Esophagus muscularis mucosa (tissue), 4 donors: Measurements from ENCODE around the gene RUVBL2. TPM values are rescaled to one million over a fixed set of nuclear protein-coding genes. Genes with fewer than 3 reads are reported as not detected.
A peak's percentile ranks its signal among the peaks of the same experiment; 100 is the strongest.

Experiments used
- DNase-seq: peaks from one replicate; pipeline ENCODE4 v3.0.0-alpha.2; 2017; ENCODE audit errors: extremely low spot score
- H3K27ac ChIP-seq, 4 donors: fragments of 200-600 bp; sonication (generic); replicated peaks in 1 of 4; 1 replicate in 3 of 4; 2 replicates in 1 of 4; pipeline ENCODE4 v1.5.1; 2016 to 2019; ENCODE audit warnings: mild to moderate bottlenecking in 1 of 4
- H3K27me3 ChIP-seq, 4 donors: fragments of 200-600 bp; sonication (generic); one replicate each; pipeline versions ENCODE4 v1.5.1 to v1.6.0; 2016 to 2019
- H3K36me3 ChIP-seq, 4 donors: fragments of 200-600 bp; sonication (generic); one replicate each; pipeline ENCODE4 v1.5.1; 2016 to 2019
- H3K4me1 ChIP-seq, 4 donors: fragments of 200-600 bp; sonication (generic); one replicate each; pipeline ENCODE4 v1.5.1; 2016 to 2019
- H3K4me3 ChIP-seq, 4 donors: fragments of 200-600 bp; sonication (generic); 1 replicate in 2 of 4; 2 replicates in 2 of 4; pipeline ENCODE4 v1.5.1; 2016 to 2019; ENCODE audit warnings: mild to moderate bottlenecking in 4 of 4, moderate library complexity in 1 of 4
- H3K9me3 ChIP-seq, 4 donors: fragments of 200-600 bp; sonication (generic); 1 replicate in 3 of 4; 2 replicates in 1 of 4; pipeline ENCODE4 v1.5.1; 2016 to 2019
- EP300 ChIP-seq: sonication (generic); formaldehyde crosslinking; IDR thresholded peaks from one replicate; pipeline ENCODE4 v1.6.1; 2017; ENCODE audit warnings: antibody characterized with exemption
- POLR2A ChIP-seq: fragments of 450-650 bp; IDR thresholded peaks from one replicate; pipeline ENCODE4 v1.6.1; 2017; ENCODE audit warnings: antibody characterized with exemption, moderate library complexity, mild to moderate bottlenecking, low read depth
- POLR2AphosphoS5 ChIP-seq, 2 donors: sonication (generic); formaldehyde crosslinking; IDR thresholded peaks; one replicate each; pipeline ENCODE4 v1.6.1; 2017; ENCODE audit warnings: antibody characterized with exemption in 2 of 2
- WGBS: methylation state at CpG from one replicate; pipeline ENCODE4 v1.1.5; 2018; 5-methylcytosine and 5-hydroxymethylcytosine counted together
- intact Hi-C: fragments of 100-400 bp; cut with DNase I; formaldehyde crosslinking; loops from one replicate; pipeline ENCODE4 v1.15.1; 2023
- total RNA-seq, 4 donors: library from RNA; depleted of rRNA; stranded (reverse); fragments of >200 nt; gene quantifications; one replicate each; pipeline versions ENCODE4 v1.1.0 to v1.2.1, GENCODE V29; 2016
- TF ChIP-seq, protein P1 (sequence below), 3 experiments: fragments of 200-600 bp in 2 of 3; fragments of 450-650 bp in 1 of 3; sonication (generic) in 2 of 3; IDR thresholded peaks; one replicate each; pipeline ENCODE4 v1.5.1; 2017 to 2019; ENCODE audit warnings: antibody characterized with exemption in 3 of 3, mild to moderate bottlenecking in 2 of 3, moderate library complexity in 1 of 3

The RUVBL2 gene
- total RNA-seq, 4 donors from 2014 or later = 72.7 to 113 (median 97.6) TPM

DNA sequence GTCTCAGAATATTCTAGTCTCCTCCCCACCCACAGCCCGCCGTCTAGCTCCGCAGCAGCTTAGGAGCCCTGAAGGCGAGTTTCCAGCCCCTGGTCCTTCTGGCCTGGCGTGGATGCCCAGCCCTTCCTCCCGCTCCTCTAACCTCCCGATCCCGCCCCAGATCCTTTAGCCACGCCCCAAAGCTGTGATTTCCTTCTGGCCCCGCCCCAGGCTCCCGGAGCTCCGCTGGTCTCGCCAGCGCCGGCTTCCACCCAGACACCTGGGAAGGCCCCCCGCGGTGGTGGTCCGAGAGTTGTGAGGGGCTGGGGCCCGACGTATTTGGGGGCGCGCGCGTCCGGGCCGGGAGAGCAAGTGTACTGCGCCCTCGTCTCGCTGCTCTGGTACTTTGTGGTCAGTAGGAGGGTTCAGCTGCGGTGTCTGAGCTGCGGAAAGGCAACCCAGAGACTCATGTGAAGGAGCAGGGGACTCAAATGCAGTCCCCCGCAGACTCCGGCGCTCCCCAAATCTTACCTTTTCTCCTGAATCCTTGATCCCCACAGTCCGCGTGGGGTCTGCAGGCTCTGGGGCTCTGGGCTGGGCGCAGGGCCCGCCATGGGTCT lies 64.0 kb downstream of the RUVBL2 start, which contains the start of gene CGB7:
TSS of gene CGB7 (minus strand) at position 114 of the 599 bp plus-strand sequence. CDS start 2,374 bp downstream, outside the sequence.
- Histone ChIP-seq H3K27me3 (peaks cover 0 to 50% (median 9%) of the 10 kb centered on the region in 4 donors), H3K4me3 (peak within 1 kb of the TSS; percentile 53 to 63 (median 60)), H3K27ac (no peak within 1 kb of the TSS), H3K36me3 (no peaks in the 10 kb centered on the region), H3K4me1 (peaks cover 16 to 27% (median 25%) of the 10 kb centered on the region in 4 donors), H3K9me3 (no peaks in the 10 kb centered on the region)
- DNase-seq = no peak
- intact Hi-C loops = no loop called here
- TF ChIP-seq, protein P1, sequence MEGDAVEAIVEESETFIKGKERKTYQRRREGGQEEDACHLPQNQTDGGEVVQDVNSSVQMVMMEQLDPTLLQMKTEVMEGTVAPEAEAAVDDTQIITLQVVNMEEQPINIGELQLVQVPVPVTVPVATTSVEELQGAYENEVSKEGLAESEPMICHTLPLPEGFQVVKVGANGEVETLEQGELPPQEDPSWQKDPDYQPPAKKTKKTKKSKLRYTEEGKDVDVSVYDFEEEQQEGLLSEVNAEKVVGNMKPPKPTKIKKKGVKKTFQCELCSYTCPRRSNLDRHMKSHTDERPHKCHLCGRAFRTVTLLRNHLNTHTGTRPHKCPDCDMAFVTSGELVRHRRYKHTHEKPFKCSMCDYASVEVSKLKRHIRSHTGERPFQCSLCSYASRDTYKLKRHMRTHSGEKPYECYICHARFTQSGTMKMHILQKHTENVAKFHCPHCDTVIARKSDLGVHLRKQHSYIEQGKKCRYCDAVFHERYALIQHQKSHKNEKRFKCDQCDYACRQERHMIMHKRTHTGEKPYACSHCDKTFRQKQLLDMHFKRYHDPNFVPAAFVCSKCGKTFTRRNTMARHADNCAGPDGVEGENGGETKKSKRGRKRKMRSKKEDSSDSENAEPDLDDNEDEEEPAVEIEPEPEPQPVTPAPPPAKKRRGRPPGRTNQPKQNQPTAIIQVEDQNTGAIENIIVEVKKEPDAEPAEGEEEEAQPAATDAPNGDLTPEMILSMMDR (IDR thresholded peaks at IDR 0.05) = no peak
- no peak for TF ChIP-seq EP300
- TF ChIP-seq POLR2A = no peak
- TF ChIP-seq POLR2AphosphoS5 (IDR thresholded peaks at IDR 0.05) = no peak
- WGBS = 5% methylated on average over 17 of the region's 38 CpGs

- DNase-seq = no peak
- H3K27ac ChIP-seq = no peak overlapping the region
- no peak for TF ChIP-seq POLR2AphosphoS5 (IDR thresholded peaks at IDR 0.05)
- no peak for TF ChIP-seq EP300
- TF ChIP-seq, protein P1 (IDR thresholded peaks at IDR 0.05) = no peak
- TF ChIP-seq POLR2A = no peak
- intact Hi-C loops = no loop called here
- WGBS = 58% methylated on average over 7 of the region's 10 CpGs
- H3K9me3 ChIP-seq = no peaks in the 10 kb centered on the region
- peaks cover 0 to 59% (median 9%) of the 10 kb centered on the region in 4 donors for H3K27me3 ChIP-seq
- H3K36me3 ChIP-seq = no peaks in the 10 kb centered on the region
- no peak overlapping the region for H3K4me3 ChIP-seq
- H3K4me1 ChIP-seq = peaks cover 16 to 27% (median 25%) of the 10 kb centered on the region in 4 donors
Measured at GRCh38 chr19:49058562-49058961, 64.9 kb downstream of the RUVBL2 start.

GRCh38 chr19:49059053-49059452 lies 65.4 kb downstream of the RUVBL2 start:
- intact Hi-C loops = no loop called here
- no peak overlapping the region for H3K4me3 ChIP-seq

GRCh38 chr19:49061000-49061399 lies 67.3 kb downstream of the RUVBL2 start:
- no peaks in the 10 kb centered on the region for H3K36me3 ChIP-seq
- H3K4me1 ChIP-seq = peaks cover 24 to 37% (median 33%) of the 10 kb centered on the region in 4 donors
- no peak overlapping the region for H3K27ac ChIP-seq
- TF ChIP-seq, protein P1 (IDR thresholded peaks at IDR 0.05) = no peak
- TF ChIP-seq EP300 (no peak), POLR2AphosphoS5 (IDR thresholded peaks at IDR 0.05) (no peak), POLR2A (no peak)
- DNase-seq = no peak
- H3K27me3 ChIP-seq = peaks cover 0 to 83% (median 25%) of the 10 kb centered on the region in 4 donors
- intact Hi-C loops = no loop called here
- no peak overlapping the region for H3K4me3 ChIP-seq
- no peaks in the 10 kb centered on the region for H3K9me3 ChIP-seq
- WGBS = 90% methylated on average over 2 of the region's 2 CpGs

More at GRCh38 chr19:49059053-49059452, 65.4 kb downstream of the RUVBL2 start:
- Histone ChIP-seq H3K9me3 (no peaks in the 10 kb centered on the region), H3K4me1 (peaks cover 16 to 27% (median 25%) of the 10 kb centered on the region in 4 donors), H3K36me3 (no peaks in the 10 kb centered on the region), H3K27ac (no peak overlapping the region), H3K27me3 (peaks cover 0 to 64% (median 9%) of the 10 kb centered on the region in 4 donors)
- WGBS = 50% methylated on average over 9 of the region's 9 CpGs
- TF ChIP-seq, protein P1 (IDR thresholded peaks at IDR 0.05) = no peak
- TF ChIP-seq EP300 (no peak), POLR2AphosphoS5 (IDR thresholded peaks at IDR 0.05) (no peak), POLR2A (no peak)
- no peak for DNase-seq
